ENCODE measurements around the gene PPP2R3A.
"Not testable (repeated sequence)": the region's sequence is repeated elsewhere in the genome, so short reads cannot be mapped to it uniquely, and the experiment has no call there.

Gene PPP2R3A

DNA sequence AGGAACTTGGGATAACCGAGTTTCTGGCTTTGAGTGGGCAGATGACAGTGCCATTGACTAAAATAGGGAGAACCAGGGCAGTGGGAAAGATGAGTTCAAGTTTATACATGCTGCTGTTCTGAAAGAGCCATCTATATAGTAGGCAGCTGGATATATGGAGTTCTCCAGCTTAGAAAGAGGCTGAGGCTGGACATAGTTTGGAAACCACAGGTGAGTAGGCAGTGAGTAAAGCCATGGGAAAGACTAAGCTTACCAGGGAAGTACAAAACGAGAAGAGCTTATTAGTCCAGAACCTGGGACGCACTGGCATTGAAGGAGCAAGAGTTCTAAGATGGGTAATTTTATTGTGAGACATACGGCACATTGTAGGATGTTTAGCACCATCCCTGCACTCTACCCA lies 176.4 kb downstream of the PPP2R3A start:
- Histone ChIP-seq H3K27ac (ENCODE audit: low read length) (no peak overlapping the region), H3K9ac (ENCODE audit: low read depth, low read length) (no peak overlapping the region), H3K79me2 (ENCODE audit: insufficient read depth, low read length) (peaks cover 39% of the 10 kb centered on the region), H3K4me1 (ENCODE audit: insufficient read depth, low read length) (peaks cover 22% of the 10 kb centered on the region), H3K36me3 (ENCODE audit: insufficient read depth, low read length) (0 out of 2 replicates have a peak, but pooled peaks cover 7% of the 10 kb centered on the region), H3K9me3 (ENCODE audit: insufficient read depth, low read length, severe bottlenecking) (no peaks in the 10 kb centered on the region), H3K4me2 (ENCODE audit: insufficient read depth, low read length) (no peak overlapping the region), H4K20me1 (ENCODE audit: insufficient read depth, low read length) (peaks cover 20% of the 10 kb centered on the region; the same call in 1 of the 2 replicates), H2AFZ (ENCODE audit: low read depth, low read length) (no peak overlapping the region), H3K4me3 (ENCODE audit: low read depth in 1 of 2, low read length in 2 of 2) (no peak overlapping the region), H3K27me3 (ENCODE audit: insufficient read depth, low read length, poor library complexity) (no peaks in the 10 kb centered on the region)
- ATAC-seq (ENCODE audit: insufficient read depth, low read depth): peak; percentile 21; the same call in 1 of the 3 replicates
- DNase-seq: no peak
- TF ChIP-seq EZH2 (IDR thresholded peaks at IDR 0.05; ENCODE audit: borderline replicate concordance, low read depth, low read length, severe bottlenecking): no peak
- TF ChIP-seq, protein P1, sequence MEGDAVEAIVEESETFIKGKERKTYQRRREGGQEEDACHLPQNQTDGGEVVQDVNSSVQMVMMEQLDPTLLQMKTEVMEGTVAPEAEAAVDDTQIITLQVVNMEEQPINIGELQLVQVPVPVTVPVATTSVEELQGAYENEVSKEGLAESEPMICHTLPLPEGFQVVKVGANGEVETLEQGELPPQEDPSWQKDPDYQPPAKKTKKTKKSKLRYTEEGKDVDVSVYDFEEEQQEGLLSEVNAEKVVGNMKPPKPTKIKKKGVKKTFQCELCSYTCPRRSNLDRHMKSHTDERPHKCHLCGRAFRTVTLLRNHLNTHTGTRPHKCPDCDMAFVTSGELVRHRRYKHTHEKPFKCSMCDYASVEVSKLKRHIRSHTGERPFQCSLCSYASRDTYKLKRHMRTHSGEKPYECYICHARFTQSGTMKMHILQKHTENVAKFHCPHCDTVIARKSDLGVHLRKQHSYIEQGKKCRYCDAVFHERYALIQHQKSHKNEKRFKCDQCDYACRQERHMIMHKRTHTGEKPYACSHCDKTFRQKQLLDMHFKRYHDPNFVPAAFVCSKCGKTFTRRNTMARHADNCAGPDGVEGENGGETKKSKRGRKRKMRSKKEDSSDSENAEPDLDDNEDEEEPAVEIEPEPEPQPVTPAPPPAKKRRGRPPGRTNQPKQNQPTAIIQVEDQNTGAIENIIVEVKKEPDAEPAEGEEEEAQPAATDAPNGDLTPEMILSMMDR (IDR thresholded peaks at IDR 0.05; ENCODE audit: borderline replicate concordance, extremely low read depth, low read length, poor library complexity, severe bottlenecking): no peak

DNA sequence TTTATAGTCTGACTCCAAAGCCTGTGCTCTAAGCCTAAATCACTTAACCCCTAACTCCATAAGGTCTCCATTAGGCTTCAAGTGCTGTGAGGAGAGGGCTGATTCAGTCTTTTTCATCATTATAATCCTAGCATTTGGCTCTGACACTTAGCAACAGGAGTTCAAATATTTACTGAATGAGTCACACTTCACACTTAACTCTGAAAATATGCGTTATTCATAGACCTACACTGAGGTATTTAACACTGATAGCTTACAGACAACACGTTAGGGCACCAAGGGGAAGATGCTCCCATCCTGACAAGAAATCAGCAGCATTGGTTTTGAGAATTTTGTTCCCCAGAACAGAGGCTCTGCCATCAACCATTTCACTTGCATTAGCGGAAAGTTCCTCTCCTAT lies 177.1 kb downstream of the PPP2R3A start:
- H3K27ac ChIP-seq (ENCODE audit: low read length): no peak overlapping the region
- peaks cover 27% of the 10 kb centered on the region for H4K20me1 ChIP-seq (ENCODE audit: insufficient read depth, low read length)
- 0 out of 3 replicates have a peak, but pooled peaks have one; percentile 15 for ATAC-seq (ENCODE audit: insufficient read depth, low read depth)
- no peak overlapping the region for H3K9ac ChIP-seq (ENCODE audit: low read depth, low read length)
- H3K4me2 ChIP-seq (ENCODE audit: insufficient read depth, low read length): no peak overlapping the region
- no peak for TF ChIP-seq EZH2 (IDR thresholded peaks at IDR 0.05; ENCODE audit: borderline replicate concordance, low read depth, low read length, severe bottlenecking)
- TF ChIP-seq, protein P1 (IDR thresholded peaks at IDR 0.05; ENCODE audit: borderline replicate concordance, extremely low read depth, low read length, poor library complexity, severe bottlenecking): no peak
- H3K27me3 ChIP-seq (ENCODE audit: insufficient read depth, low read length, poor library complexity): no peaks in the 10 kb centered on the region
- DNase-seq: no peak
- H3K9me3 ChIP-seq (ENCODE audit: insufficient read depth, low read length, severe bottlenecking): no peaks in the 10 kb centered on the region
- no peak overlapping the region for H2AFZ ChIP-seq (ENCODE audit: low read depth, low read length)
- peaks cover 13% of the 10 kb centered on the region for H3K36me3 ChIP-seq (ENCODE audit: insufficient read depth, low read length)
- H3K4me3 ChIP-seq (ENCODE audit: low read depth in 1 of 2, low read length in 2 of 2): no peak overlapping the region
- peaks cover 17% of the 10 kb centered on the region for H3K4me1 ChIP-seq (ENCODE audit: insufficient read depth, low read length)
- peaks cover 46% of the 10 kb centered on the region for H3K79me2 ChIP-seq (ENCODE audit: insufficient read depth, low read length)

DNA sequence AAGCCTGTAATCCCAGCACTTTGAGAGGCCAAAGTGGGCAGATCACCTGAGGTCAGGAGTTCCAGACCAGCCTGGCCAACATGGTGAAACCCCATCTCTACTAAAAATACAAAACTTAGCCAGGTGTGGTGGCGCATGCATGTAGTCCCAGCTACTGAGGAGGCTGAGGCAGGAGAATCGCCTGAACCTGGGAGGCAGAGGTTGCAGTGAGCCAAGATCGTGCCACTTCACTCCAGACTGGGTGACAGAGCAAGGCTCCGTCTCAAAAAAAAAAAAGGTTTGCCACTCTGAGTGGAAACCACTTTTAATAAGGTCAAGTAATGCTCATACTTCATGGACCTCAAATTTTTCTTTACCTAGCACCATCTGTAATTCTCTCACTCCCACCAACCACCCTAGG lies 178.9 kb downstream of the PPP2R3A start:
- not testable (repeated sequence) for H3K4me2 ChIP-seq (ENCODE audit: insufficient read depth, low read length); H2AFZ ChIP-seq (ENCODE audit: low read depth, low read length); H3K9ac ChIP-seq (ENCODE audit: low read depth, low read length); H3K4me1 ChIP-seq (ENCODE audit: insufficient read depth, low read length); DNase-seq; H3K27ac ChIP-seq (ENCODE audit: low read length); ATAC-seq (ENCODE audit: insufficient read depth, low read depth); H3K9me3 ChIP-seq (ENCODE audit: insufficient read depth, low read length, severe bottlenecking); H3K27me3 ChIP-seq (ENCODE audit: insufficient read depth, low read length, poor library complexity); H3K4me3 ChIP-seq (ENCODE audit: low read depth in 1 of 2, low read length in 2 of 2)
- peaks cover 58% of the 10 kb centered on the region for H3K79me2 ChIP-seq (ENCODE audit: insufficient read depth, low read length)
- peaks cover 30% of the 10 kb centered on the region for H3K36me3 ChIP-seq (ENCODE audit: insufficient read depth, low read length)
- H4K20me1 ChIP-seq (ENCODE audit: insufficient read depth, low read length): peaks cover 40% of the 10 kb centered on the region

DNA sequence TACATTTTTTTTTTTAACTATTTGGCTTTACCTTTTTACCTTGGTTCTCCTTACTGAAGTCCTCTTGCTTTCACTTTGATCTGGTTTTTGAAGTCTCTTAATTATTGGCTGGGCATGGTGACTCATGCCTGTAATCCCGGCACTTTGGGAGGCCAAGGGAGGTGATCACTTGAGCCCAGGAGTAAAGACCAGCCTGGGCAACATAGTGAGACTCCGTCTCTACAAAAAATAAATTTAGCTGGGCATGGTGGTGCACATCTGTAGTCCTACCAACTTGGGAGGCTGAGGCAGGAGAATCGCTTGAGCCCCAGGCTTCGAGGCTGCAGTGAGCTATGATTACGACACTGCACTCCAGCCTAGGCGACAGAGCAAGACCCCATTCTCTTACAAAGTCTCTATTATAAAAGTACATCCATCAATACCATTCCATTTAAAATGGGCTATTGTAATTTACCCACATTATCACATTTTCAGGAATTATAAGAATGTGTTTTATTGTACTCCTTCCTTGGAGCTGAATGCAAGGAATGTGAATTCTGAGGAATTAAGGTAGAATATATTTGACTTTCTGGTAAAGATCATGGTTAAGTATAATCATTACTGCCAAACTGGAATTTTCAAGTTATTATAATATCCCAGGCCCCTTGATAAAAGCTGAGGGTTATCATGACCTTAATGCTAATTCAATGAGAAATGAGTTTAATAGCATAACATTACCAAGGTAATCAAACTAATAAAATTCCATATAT lies 181.6 kb downstream of the PPP2R3A start:
- Histone ChIP-seq H2AFZ (ENCODE audit: low read depth, low read length) (no peak overlapping the region), H3K4me2 (ENCODE audit: insufficient read depth, low read length) (no peak overlapping the region), H3K27ac (ENCODE audit: low read length) (no peak overlapping the region), H3K9me3 (ENCODE audit: insufficient read depth, low read length, severe bottlenecking) (no peaks in the 10 kb centered on the region), H3K9ac (ENCODE audit: low read depth, low read length) (no peak overlapping the region), H3K27me3 (ENCODE audit: insufficient read depth, low read length, poor library complexity) (no peaks in the 10 kb centered on the region), H3K4me1 (ENCODE audit: insufficient read depth, low read length) (no peaks in the 10 kb centered on the region), H4K20me1 (ENCODE audit: insufficient read depth, low read length) (peaks cover 59% of the 10 kb centered on the region), H3K4me3 (ENCODE audit: low read depth in 1 of 2, low read length in 2 of 2) (no peak overlapping the region), H3K79me2 (ENCODE audit: insufficient read depth, low read length) (peaks cover 79% of the 10 kb centered on the region), H3K36me3 (ENCODE audit: insufficient read depth, low read length) (peaks cover 55% of the 10 kb centered on the region)
- TF ChIP-seq EZH2 (IDR thresholded peaks at IDR 0.05; ENCODE audit: borderline replicate concordance, low read depth, low read length, severe bottlenecking): no peak
- TF ChIP-seq, protein P1 (IDR thresholded peaks at IDR 0.05; ENCODE audit: borderline replicate concordance, extremely low read depth, low read length, poor library complexity, severe bottlenecking): no peak
- no peak for DNase-seq
- no peak for ATAC-seq (ENCODE audit: insufficient read depth, low read depth)
